NCI-H1105 treated with DMSO at 0.1 percent for 48 hours (cell line): Measurements from ENCODE around the gene UBE2C.
"Not testable (repeated sequence)": the region's sequence is repeated elsewhere in the genome, so short reads cannot be mapped to it uniquely, and the experiment has no call there.

ENCODE experiments used
- DNase-seq: peaks from one replicate; lab custom pipeline; 2025; lab: John Stamatoyannopoulos, UW

Gene UBE2C

GRCh38 chr20:45812157-45813005 lies at the start of gene UBE2C:
Gene UBE2C (plus strand): TSS chr20:45812644. CDS start chr20:45812696, 52 bp downstream.
- DNase-seq: peak; percentile 100

- not testable (repeated sequence) for DNase-seq
Observed at GRCh38 chr20:45764618-45765282, 47.7 kb upstream of the UBE2C start.

- DNase-seq: no peak
Observed at GRCh38 chr20:45765307-45765875, 47.1 kb upstream of the UBE2C start.

- DNase-seq: no peak
Observed at GRCh38 chr20:45765980-45766379, 46.5 kb upstream of the UBE2C start.

- no peak for DNase-seq
Observed at GRCh38 chr20:45768479-45768878, 44.0 kb upstream of the UBE2C start.

- DNase-seq: peak; percentile 87
Observed at GRCh38 chr20:45771182-45771759, 41.2 kb upstream of the UBE2C start.

GRCh38 chr20:45772693-45773092 lies 39.8 kb upstream of the UBE2C start:
- DNase-seq: no peak

- no peak for DNase-seq
Observed at GRCh38 chr20:45774945-45775344, 37.5 kb upstream of the UBE2C start.

- no peak for DNase-seq
Observed at GRCh38 chr20:45775411-45775810, 37.0 kb upstream of the UBE2C start.

- no peak for DNase-seq
Observed at GRCh38 chr20:45776931-45777330, 35.5 kb upstream of the UBE2C start.

- no peak for DNase-seq
Observed at GRCh38 chr20:45779011-45779915, 33.2 kb upstream of the UBE2C start.

- DNase-seq: no peak
Observed at GRCh38 chr20:45780159-45780558, 32.3 kb upstream of the UBE2C start.

- no peak for DNase-seq
Observed at GRCh38 chr20:45781391-45781931, 31.0 kb upstream of the UBE2C start.

- no peak for DNase-seq
Observed at GRCh38 chr20:45782890-45783289, 29.6 kb upstream of the UBE2C start.

- DNase-seq: no peak
Observed at GRCh38 chr20:45783656-45784294, 28.7 kb upstream of the UBE2C start.

GRCh38 chr20:45788351-45788750 lies 24.1 kb upstream of the UBE2C start:
- DNase-seq: no peak

GRCh38 chr20:45792317-45793118 lies 19.9 kb upstream of the UBE2C start:
- DNase-seq: no peak

GRCh38 chr20:45796337-45797065 lies 15.9 kb upstream of the UBE2C start:
- no peak for DNase-seq

- DNase-seq: not testable (repeated sequence)
Observed at GRCh38 chr20:45797510-45797909, 14.9 kb upstream of the UBE2C start.
